IMR-90 (cell line): ENCODE results near the gene TEX22. TPM values are rescaled to one million over a fixed set of nuclear protein-coding genes. Genes with fewer than 3 reads are reported as not detected.

Experiments
- ATAC-seq: fragments of 200-7000 bp; cut with Tn5 transposase; 2 replicates; pipeline ENCODE4 v1.9.1; 2020; ENCODE audit warnings: low read depth, mild to moderate bottlenecking, moderate library complexity
- Bru-seq: library from RNA; stranded (reverse); fragments of 400-500 nt; gene quantifications from one replicate; lab custom pipeline; 2021; lab: Mats Ljungman, UMichigan
- BruChase-seq, 2 experiments: library from RNA; stranded (reverse); fragments of 400-500 nt; gene quantifications; one replicate each; lab custom pipeline; 2021; lab: Mats Ljungman, UMichigan
- BruUV-seq: library from RNA; stranded (reverse); fragments of 400-500 nt; replicated peaks from 2 replicates; lab custom pipeline; 2021; lab: Mats Ljungman, UMichigan
- CTCF ChIA-PET: fragments of 300-600 bp; formaldehyde crosslinking; extraction: SDS; loops from one replicate; lab custom pipeline; 2021; ENCODE audit warnings: antibody characterized with exemption; lab: Yijun Ruan, JAX
- POLR2A ChIA-PET: fragments of 300-600 bp; sonication (Branson Sonifier 250); formaldehyde crosslinking; loops from one replicate; lab custom pipeline; 2022; ENCODE audit warnings: antibody characterized with exemption; ENCODE audit not compliant: unreplicated experiment; lab: Charles Lee
- DNase-seq: peaks from one replicate; pipeline ENCODE4 v3.0.0; 2013
- H2AFZ ChIP-seq: replicated peaks from 2 replicates; pipeline ENCODE3; 2013; ENCODE audit warnings: low read length, mild to moderate bottlenecking; ENCODE audit not compliant: poor library complexity
- H2AK5ac ChIP-seq: 2 replicates; pipeline ENCODE4 v1.6.1; 2013; ENCODE audit warnings: low read depth, low read length, inconsistent platforms
- H2AK9ac ChIP-seq: replicated peaks from 2 replicates; pipeline ENCODE3; 2013; ENCODE audit warnings: mild to moderate bottlenecking, low read depth, low read length, moderate library complexity; ENCODE audit not compliant: poor library complexity
- H2BK120ac ChIP-seq: 2 replicates; pipeline ENCODE4 v1.6.1; 2013; ENCODE audit warnings: low read depth, low read length, inconsistent platforms
- H2BK15ac ChIP-seq: 3 replicates; pipeline ENCODE4 v1.6.1; 2013; ENCODE audit warnings: low read depth, low read length, inconsistent platforms
- H2BK20ac ChIP-seq: 2 replicates; pipeline ENCODE4 v1.6.1; 2013; ENCODE audit warnings: low read depth, mild to moderate bottlenecking, inconsistent platforms, low read length, moderate library complexity
- H2BK5ac ChIP-seq: 2 replicates; pipeline ENCODE4 v1.6.1; 2013; ENCODE audit warnings: mild to moderate bottlenecking, low read depth, low read length, inconsistent platforms; ENCODE audit not compliant: poor library complexity, severe bottlenecking
- H3K14ac ChIP-seq: replicated peaks from 2 replicates; pipeline ENCODE4 v1.6.1; 2013; ENCODE audit warnings: low read depth, low read length, inconsistent platforms
- H3K18ac ChIP-seq: 2 replicates; pipeline ENCODE4 v1.6.1; 2013; ENCODE audit warnings: low read depth, low read length, control low read depth
- H3K23ac ChIP-seq: 2 replicates; pipeline ENCODE4 v1.6.1; 2013; ENCODE audit warnings: low read depth, low read length, inconsistent platforms
- H3K27ac ChIP-seq: 2 replicates; pipeline ENCODE4 v1.5.1; 2013; ENCODE audit warnings: mild to moderate bottlenecking, control low read depth, low read length; ENCODE audit not compliant: insufficient read depth
- H3K27me3 ChIP-seq: 2 replicates; pipeline ENCODE4 v1.6.1; 2013; ENCODE audit warnings: low read length; ENCODE audit not compliant: control insufficient read depth, insufficient read depth
- H3K36me3 ChIP-seq: 2 replicates; pipeline ENCODE4 v1.6.1; 2013; ENCODE audit warnings: low read length, mixed read lengths; ENCODE audit not compliant: control insufficient read depth, insufficient read depth
- H3K4ac ChIP-seq: 2 replicates; pipeline ENCODE4 v1.6.1; 2013; ENCODE audit warnings: low read depth, low read length, inconsistent platforms
- H3K4me1 ChIP-seq: 2 replicates; pipeline ENCODE4 v1.6.1; 2013; ENCODE audit warnings: low read length, mixed read lengths; ENCODE audit not compliant: control insufficient read depth, insufficient read depth
- H3K4me2 ChIP-seq: 2 replicates; pipeline ENCODE4 v1.6.1; 2013; ENCODE audit warnings: low read depth, mild to moderate bottlenecking, control low read depth, low read length, moderate library complexity
- H3K4me3 ChIP-seq: 2 replicates; pipeline ENCODE4 v1.5.1; 2013; ENCODE audit warnings: low read depth, mild to moderate bottlenecking, control low read depth, low read length, moderate library complexity; ENCODE audit not compliant: insufficient read depth
- H3K56ac ChIP-seq: 2 replicates; pipeline ENCODE4 v1.6.1; 2013; ENCODE audit warnings: low read length, inconsistent platforms; ENCODE audit not compliant: insufficient read depth; ENCODE audit errors: extremely low read depth
- H3K79me1 ChIP-seq, 2 experiments: 2 replicates each; pipeline ENCODE4 v1.6.1; 2013; ENCODE audit warnings: low read length in 2 of 2, inconsistent platforms in 1 of 2, low read depth in 1 of 2
- H3K9ac ChIP-seq: 2 replicates; pipeline ENCODE4 v1.6.1; 2013; ENCODE audit warnings: low read depth, low read length, control low read depth
- H3K9me1 ChIP-seq: 2 replicates; pipeline ENCODE4 v1.6.1; 2013; ENCODE audit warnings: low read length, inconsistent platforms; ENCODE audit not compliant: insufficient read depth
- H3K9me3 ChIP-seq: 2 replicates; pipeline ENCODE4 v1.6.1; 2013; ENCODE audit warnings: low read length; ENCODE audit not compliant: control insufficient read depth, insufficient read depth
- H4K20me1 ChIP-seq: 2 replicates; pipeline ENCODE4 v1.6.1; 2013; ENCODE audit warnings: low read length, inconsistent platforms; ENCODE audit not compliant: insufficient read depth
- H4K5ac ChIP-seq: 2 replicates; pipeline ENCODE4 v1.6.1; 2013; ENCODE audit warnings: mild to moderate bottlenecking, low read depth, low read length, control low read depth
- H4K8ac ChIP-seq, 2 experiments: 2 replicates each; pipeline ENCODE4 v1.6.1; 2013; ENCODE audit warnings: low read depth in 2 of 2, low read length in 2 of 2, control low read depth in 1 of 2, inconsistent platforms in 1 of 2
- H4K91ac ChIP-seq: 2 replicates; pipeline ENCODE4 v1.6.1; 2013; ENCODE audit warnings: low read depth, low read length, inconsistent platforms; ENCODE audit not compliant: insufficient read depth
- CEBPB ChIP-seq: IDR thresholded peaks from 2 replicates; pipeline ENCODE4 v1.6.1; 2012; ENCODE audit warnings: low read depth, low read length, improper control_type of control experiment
- CHD1 ChIP-seq: IDR thresholded peaks from 2 replicates; pipeline ENCODE4 v1.6.1; 2012; ENCODE audit warnings: low read depth, low read length, improper control_type of control experiment
- CTCF ChIP-seq: conservative IDR thresholded peaks from 2 replicates; pipeline ENCODE4 v1.5.1; 2012; ENCODE audit warnings: mild to moderate bottlenecking, low read depth, low read length, improper control_type of control experiment
- ELK1 ChIP-seq: fragments of 150-350 bp; IDR thresholded peaks from 2 replicates; pipeline ENCODE4 v1.6.1; 2016; ENCODE audit warnings: low read depth, mild to moderate bottlenecking, low read length, moderate library complexity, borderline replicate concordance
- FOS ChIP-seq: fragments of 150-350 bp; IDR thresholded peaks from 2 replicates; pipeline ENCODE4 v1.6.1; 2016; ENCODE audit warnings: low read depth, low read length
- MAFK ChIP-seq: IDR thresholded peaks from 2 replicates; pipeline ENCODE4 v1.6.1; 2012; ENCODE audit warnings: low read depth, low read length, improper control_type of control experiment
- MAZ ChIP-seq: IDR thresholded peaks from 2 replicates; pipeline ENCODE4 v1.6.1; 2012; ENCODE audit warnings: low read depth, mild to moderate bottlenecking, low read length, improper control_type of control experiment, moderate library complexity, borderline replicate concordance
- MXI1 ChIP-seq: IDR thresholded peaks from 2 replicates; pipeline ENCODE4 v1.6.1; 2012; ENCODE audit warnings: low read depth, mild to moderate bottlenecking, low read length, moderate library complexity, borderline replicate concordance
- NFE2L2 ChIP-seq: fragments of 150-350 bp; IDR thresholded peaks from 2 replicates; pipeline ENCODE4 v1.6.1; 2016; ENCODE audit warnings: low read depth, mild to moderate bottlenecking, low read length
- POLR2A ChIP-seq: IDR thresholded peaks from 2 replicates; pipeline ENCODE4 v1.6.1; 2012; ENCODE audit warnings: mild to moderate bottlenecking, low read depth, low read length
- RAD21 ChIP-seq: IDR thresholded peaks from 2 replicates; pipeline ENCODE4 v1.6.1; 2012; ENCODE audit warnings: low read length, improper control_type of control experiment
- RCOR1 ChIP-seq: IDR thresholded peaks from 2 replicates; pipeline ENCODE4 v1.6.1; 2012; ENCODE audit warnings: mild to moderate bottlenecking, low read length, improper control_type of control experiment; ENCODE audit not compliant: insufficient replicate concordance
- RFX5 ChIP-seq: IDR thresholded peaks from 2 replicates; pipeline ENCODE4 v1.8.0; 2012; ENCODE audit warnings: low read depth, mild to moderate bottlenecking, low read length, moderate library complexity
- SMC3 ChIP-seq: fragments of 150-350 bp; IDR thresholded peaks from 2 replicates; pipeline ENCODE4 v1.6.1; 2016; ENCODE audit warnings: low read depth, mild to moderate bottlenecking, antibody characterized with exemption, low read length, moderate library complexity
- WGBS, 2 experiments: methylation state at CpG; one replicate each; pipeline versions ENCODE4 v1.1.5 to v1.1.7; 2013; ENCODE audit warnings: missing lambda C conversion rate in 2 of 2; ENCODE audit not compliant: insufficient read length in 1 of 2; ENCODE audit errors: extremely low coverage in 2 of 2; 5-methylcytosine and 5-hydroxymethylcytosine counted together
- dilution Hi-C: fragments of 300-500 bp; cut with HindIII; formaldehyde crosslinking; loops from one replicate; pipeline ENCODE4 v1.14.3; 2018; ENCODE audit warnings: low sequenced_read_pairs; ENCODE audit not compliant: unreplicated experiment
- in situ Hi-C: fragments of 300-500 bp; cut with MboI; formaldehyde crosslinking; loops from 3 replicates; pipeline ENCODE4 v1.14.3; 2019; ENCODE audit warnings: low sequenced_read_pairs, inconsistent platforms, mixed read lengths
- intact Hi-C: fragments of 100-400 bp; cut with micrococcal nuclease; formaldehyde crosslinking; loops from 2 replicates; pipeline ENCODE4 v1.10.0; 2022
- long read RNA-seq: library from polyadenylated mRNA; unstranded; transcript quantifications from one replicate; pipeline ENCODE4 v2.0.0, GENCODE V29; 2021; ENCODE audit not compliant: unreplicated experiment
- polyA plus RNA-seq, 3 experiments: library from polyadenylated mRNA; depleted of rRNA; stranded (reverse); fragments of >200 nt; gene quantifications; 2 replicates each; pipeline ENCODE4 v1.2.3, GENCODE V29; 2012; ENCODE audit warnings: low replicate concordance in 1 of 3
- total RNA-seq: library from RNA; depleted of rRNA; stranded (reverse); fragments of >200 nt; gene quantifications from 2 replicates; pipeline ENCODE4 v1.2.3, GENCODE V29; 2012; rRNA removed

TEX22 gene
- total RNA-seq, result under 0.01 and 0.18 TPM in 2 replicates
- polyA plus RNA-seq (2012; rRNA removed), result 0.10 and 0.11 TPM in 2 replicates
- 0.03 and 0.12 TPM in 2 replicates for polyA plus RNA-seq (2012; cell fraction: cytosol; rRNA removed)
- polyA plus RNA-seq (2012; cell fraction: nucleus; rRNA removed; ENCODE audit: low replicate concordance), result 1.5 and 1.6 TPM in 2 replicates
- Bru-seq, nascent RNA, result percentile 70 among the genes with signal in this experiment
- BruChase-seq, experiment 1, labeled RNA remaining after a 6-hour chase, result percentile 93 among the genes with signal in this experiment
- BruChase-seq, experiment 2, labeled RNA remaining after a 2-hour chase, result percentile 85 among the genes with signal in this experiment
- long read RNA-seq, partial matches to known transcripts, result 2 of 6 reads
- long read RNA-seq, other reads (novel, unspliced or antisense), result 4 of 6 reads

- Histone ChIP-seq H2BK5ac (peak within 1 kb of the TSS; percentile 92), H3K4me3 (peak within 1 kb of the TSS; percentile 90), H3K9me1 (no peaks in the 10 kb centered on the region), H3K4ac (peak within 1 kb of the TSS; percentile 91), H4K8ac (peak within 1 kb of the TSS; percentile 93 to 98), H3K36me3 (peaks cover 15% of the 10 kb centered on the region), H3K27ac (peak within 1 kb of the TSS; percentile 97), H2AK5ac (peak within 1 kb of the TSS; percentile 84), H3K4me1 (peaks cover 5% of the 10 kb centered on the region; the same call in 1 of the 2 replicates), H3K23ac (peak within 1 kb of the TSS; percentile 93), H3K79me1 (peaks cover 22 to 30% of the 10 kb centered on the region in 2 experiments), H3K27me3 (no peaks in the 10 kb centered on the region), H3K14ac (peak within 1 kb of the TSS; percentile 91), H2BK15ac (no peak within 1 kb of the TSS; the same call in 2 of the 3 replicates), H3K56ac (peak within 1 kb of the TSS; percentile 57), H4K20me1 (no peaks in the 10 kb centered on the region), H3K4me2 (peak within 1 kb of the TSS; percentile 96), H2AFZ (peak within 1 kb of the TSS; percentile 99), H2AK9ac (peak within 1 kb of the TSS; percentile 100), H3K9ac (peak within 1 kb of the TSS; percentile 82), H4K5ac (peak within 1 kb of the TSS; percentile 99), H2BK120ac (peak within 1 kb of the TSS; percentile 0; the same call in 1 of the 2 replicates), H4K91ac (peak within 1 kb of the TSS; percentile 85), H3K18ac (peak within 1 kb of the TSS; percentile 86; the same call in 1 of the 2 replicates), H3K9me3 (peaks cover 9% of the 10 kb centered on the region), H2BK20ac (peak within 1 kb of the TSS; percentile 35; the same call in 1 of the 2 replicates)
- DNase-seq (peak; percentile 64), ATAC-seq (peak; percentile 97)
- in situ Hi-C loops (no loop called here), intact Hi-C loops (no loop called here), dilution Hi-C loops (no loop called here)
- no TSS peak for BruUV-seq
- ChIA-PET CTCF (no interaction called here), POLR2A (interaction anchor here (0.5 kb wide), 1 partner anchor 703 kb away, joined by 5 read pairs; no protein-coding TSS in a partner anchor)
- 4% methylated on average over 36 of the region's 77 CpGs; no CpG with 5 or more reads in 1 of the 2 experiments for WGBS, 2 experiments
- TF ChIP-seq CTCF (peak; percentile 26), NFE2L2 (no peak), MAZ (peak; percentile 73; the same call in 1 of the 2 replicates), POLR2A (peak; percentile 72), MAFK (no peak), RCOR1 (no peak), ELK1 (no peak), RFX5 (no peak), CEBPB (no peak), RAD21 (no peak), FOS (no peak), CHD1 (no peak), SMC3 (no peak), MXI1 (peak; percentile 26; the same call in 1 of the 2 replicates)
Observed at GRCh38 chr14:105398044-105398725, at the start of gene TEX22. Gene TEX22, plus strand, starts transcription at chr14:105398538. Its CDS starts 803 bp downstream, at chr14:105399341.
